T-helper 22 cell (primary cell): ENCODE measurements around the gene KLHL35.
"Not testable (repeated sequence)": the region's sequence is repeated elsewhere in the genome, so short reads cannot be mapped to it uniquely, and the experiment has no call there.

Source experiments
- DNase-seq: peaks from one replicate; pipeline ENCODE4 v3.0.0-alpha.2; 2020; ENCODE audit warnings: low read depth

The KLHL35 gene

DNA sequence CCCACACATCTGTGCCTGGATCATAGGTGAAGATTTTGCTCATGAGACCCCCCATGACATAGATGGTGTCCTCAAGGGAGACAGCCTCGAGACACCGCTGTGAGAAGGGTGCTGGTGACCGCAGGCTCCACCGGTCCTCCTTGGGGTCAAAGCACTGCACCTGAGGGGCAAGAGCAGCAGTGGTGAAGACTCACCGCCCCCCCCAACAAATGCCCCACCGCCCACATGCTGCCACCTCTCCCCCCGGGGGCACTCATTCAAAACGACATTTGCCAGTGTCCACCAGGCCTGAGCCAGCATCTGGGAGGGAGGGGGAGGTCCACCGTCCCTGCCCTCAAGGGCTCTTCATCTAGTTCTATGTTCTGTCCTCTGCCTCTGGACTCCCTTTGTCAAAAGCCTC lies 9.3 kb downstream of the KLHL35 start:
- no peak for DNase-seq

DNA sequence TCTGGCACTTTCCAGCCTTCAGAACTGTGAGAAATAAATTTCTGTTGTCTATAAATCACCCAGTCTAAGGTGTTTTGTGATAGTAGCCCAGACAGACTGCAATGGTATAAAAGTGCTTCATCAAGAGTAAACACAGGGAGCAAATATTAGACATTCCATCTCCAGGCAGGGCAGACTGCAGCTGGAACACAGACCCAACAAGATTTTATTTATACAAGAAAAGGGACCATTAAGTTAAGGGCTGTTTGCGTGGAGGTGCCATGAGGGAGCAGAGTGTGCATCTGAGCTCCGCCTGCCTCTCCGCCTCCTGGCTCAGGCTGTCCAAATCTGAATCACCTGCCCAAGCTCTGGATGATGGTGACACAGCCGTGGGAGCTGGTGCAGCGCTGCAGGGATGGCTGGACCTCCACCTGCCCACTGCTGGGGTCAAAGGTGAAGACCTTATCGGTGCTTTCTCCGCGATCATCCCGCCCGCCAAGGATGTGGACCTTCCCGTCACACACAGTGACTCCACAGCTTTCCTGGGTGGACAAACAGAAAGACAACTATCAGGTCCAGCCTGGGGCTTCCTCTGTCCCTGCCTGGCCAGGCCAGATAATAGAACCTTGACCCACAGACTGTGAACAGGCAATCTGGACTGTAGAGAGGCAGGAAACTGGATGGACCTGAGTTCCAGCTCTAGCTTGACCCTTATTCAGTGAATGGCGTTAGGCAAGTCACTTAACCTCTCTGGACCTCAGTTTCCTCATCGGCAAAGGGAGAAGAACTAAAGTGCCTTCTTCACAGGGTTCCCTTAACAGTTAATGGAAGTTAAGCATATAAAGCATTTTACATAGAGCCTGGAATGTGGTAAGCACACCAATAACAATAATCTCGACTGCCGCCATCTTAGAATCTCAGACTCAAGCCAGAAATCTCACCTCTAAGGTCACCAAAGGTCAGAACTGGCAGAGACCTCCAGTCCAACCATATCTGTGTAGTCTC lies 10.5 kb downstream of the KLHL35 start:
- no peak for DNase-seq

DNA sequence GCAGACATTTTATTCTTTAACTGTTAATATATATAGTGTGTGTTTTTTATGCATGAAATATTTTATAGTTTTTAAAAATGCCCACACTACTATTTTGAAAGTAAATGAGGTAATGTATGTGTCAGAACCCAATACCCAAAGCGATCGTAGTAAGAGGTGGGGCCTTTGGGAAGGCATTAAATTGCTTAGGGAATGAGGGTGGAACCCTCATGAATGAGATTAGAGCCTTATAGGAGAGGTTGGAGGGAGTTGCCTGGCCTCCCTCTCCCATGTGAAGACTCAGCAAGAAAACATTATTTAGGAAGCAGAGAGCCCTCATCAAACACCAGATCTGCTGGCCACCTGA lies 11.1 kb downstream of the KLHL35 start:
- DNase-seq = no peak

DNA sequence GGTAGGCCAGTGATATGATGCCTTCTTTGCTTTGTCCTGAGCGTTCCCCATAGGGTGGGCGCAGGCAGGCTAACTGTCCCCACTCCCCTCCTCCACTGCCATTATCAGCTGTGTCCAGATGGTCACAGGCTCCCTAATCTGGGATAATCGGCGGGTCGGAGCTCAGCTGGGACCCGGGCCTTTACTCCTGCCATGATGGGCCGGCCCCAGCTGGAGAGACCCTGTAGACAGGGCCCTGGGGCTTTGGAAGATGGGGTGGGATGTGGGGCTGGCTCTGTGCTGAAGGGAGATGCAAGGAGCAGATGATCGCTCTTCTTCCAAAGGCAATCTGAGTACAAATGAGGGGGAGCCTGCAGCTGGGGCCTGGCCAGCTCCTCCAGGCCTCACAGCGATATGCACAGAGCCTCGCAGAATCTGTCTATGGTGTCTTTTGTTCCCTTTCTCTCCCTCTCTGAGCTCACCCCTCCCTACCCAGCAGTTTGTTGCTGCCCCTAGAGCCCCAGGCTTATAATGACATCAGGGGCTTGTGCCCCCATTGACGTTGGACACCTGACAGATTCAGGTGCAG lies 11.9 kb downstream of the KLHL35 start:
- DNase-seq = no peak

DNA sequence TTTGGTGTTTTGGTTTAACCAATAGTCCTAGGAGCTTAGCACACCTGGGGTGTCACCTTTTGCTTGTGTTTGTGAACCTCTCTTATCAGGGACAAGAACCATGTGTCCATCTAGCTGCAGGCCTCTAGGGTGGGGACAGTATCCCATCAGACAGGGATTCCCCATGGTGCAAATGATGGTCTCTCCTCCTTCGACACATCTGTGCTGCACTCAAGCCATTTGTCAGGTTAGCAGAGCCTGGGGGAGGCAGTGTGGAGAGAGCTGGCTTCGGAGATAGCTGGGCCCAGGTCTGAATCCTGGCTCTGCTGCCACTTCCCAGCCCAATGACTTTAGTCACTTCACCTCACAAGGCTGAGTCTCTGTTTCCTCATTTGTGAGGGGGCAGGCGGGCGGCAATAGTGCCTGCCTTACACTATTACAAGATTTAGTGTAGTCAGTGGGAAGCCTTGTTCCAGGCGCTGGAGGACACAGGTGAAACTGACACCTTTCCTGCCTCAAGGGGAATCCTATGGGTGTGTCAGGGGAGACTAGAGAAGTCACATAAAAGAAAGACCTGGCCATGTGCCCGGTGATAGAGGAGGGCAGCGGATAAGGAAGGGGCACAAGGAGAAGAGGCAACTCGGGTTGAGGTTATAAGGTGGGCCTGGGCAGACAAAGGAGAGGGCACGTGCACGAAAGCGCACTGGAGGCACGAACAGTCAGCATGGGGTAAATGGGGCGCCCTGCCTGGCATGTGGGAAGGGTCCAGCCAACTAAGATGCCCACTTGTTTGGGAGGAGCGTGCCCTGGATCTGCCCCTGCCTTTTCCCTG lies 12.6 kb downstream of the KLHL35 start:
- DNase-seq = no peak

DNA sequence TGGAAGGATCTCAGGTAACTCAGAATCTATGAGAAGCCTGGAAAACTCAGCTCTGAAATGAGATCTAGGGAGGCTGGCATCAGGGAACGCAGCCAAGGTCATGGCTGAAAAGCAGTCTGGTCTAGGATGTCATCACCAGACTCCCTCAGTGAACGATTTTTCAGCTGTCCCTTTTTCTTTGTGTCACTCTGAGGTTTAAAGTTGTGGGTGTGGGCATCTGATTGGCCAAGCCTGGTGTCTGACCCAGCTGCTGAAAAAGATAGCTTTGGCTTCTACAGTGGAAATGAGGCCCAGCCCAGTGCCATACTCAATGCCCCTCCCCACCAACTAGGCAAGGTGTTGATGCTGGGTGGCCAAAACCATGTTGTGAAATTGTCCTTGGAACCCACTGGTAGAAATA lies 19.1 kb downstream of the KLHL35 start:
- no peak for DNase-seq

DNA sequence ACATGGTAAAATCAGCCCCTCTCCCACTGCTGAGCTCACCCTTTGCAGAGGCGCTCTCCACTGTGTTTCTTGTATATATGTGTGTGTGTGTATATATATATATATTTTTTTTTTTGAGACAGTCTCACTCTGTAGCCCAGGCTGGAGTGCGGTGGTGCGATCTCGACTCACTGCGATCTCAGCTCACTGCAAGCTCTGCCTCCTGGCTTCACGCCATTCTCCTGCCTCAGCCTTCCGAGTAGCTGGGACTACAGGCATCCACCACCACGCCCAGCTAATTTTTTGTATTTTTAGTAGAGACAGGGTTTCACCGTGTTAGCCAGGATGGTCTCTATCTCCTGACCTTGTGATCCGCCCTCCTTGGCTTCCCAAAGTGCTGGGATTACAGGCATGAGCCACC lies 19.9 kb downstream of the KLHL35 start:
- DNase-seq = not testable (repeated sequence)

DNA sequence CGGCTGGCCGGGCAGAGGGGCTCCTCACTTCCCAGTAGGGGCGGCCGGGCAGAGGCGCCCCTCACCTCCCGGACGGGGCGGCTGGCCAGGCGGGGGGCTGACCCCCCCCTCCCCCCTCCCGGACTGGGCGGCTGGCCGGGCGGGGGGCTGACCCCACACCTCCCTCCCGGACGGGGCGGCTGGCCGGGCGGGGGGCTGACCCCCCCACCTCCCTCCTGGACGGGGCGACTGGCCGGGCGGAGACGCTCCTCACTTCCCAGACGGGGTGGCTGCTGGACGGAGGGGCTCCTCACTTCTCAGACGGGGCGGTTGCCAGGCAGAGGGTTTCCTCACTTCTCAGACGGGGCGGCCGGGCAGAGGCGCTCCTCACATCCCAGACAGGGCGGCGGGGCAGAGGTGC lies 23.0 kb downstream of the KLHL35 start:
- DNase-seq = not testable (repeated sequence)

DNA sequence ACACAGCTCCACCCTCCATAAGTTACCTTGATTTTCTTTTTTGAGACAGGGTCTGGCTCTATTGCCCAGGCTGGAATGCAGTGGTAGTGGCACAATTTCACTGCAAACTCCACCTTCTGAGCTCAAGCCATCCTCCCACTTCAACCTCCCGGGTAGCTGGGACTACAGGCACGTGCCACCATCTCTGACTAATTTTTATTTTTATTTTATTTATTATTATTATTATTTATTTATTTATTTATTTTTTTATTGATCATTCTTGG lies 24.1 kb downstream of the KLHL35 start:
- DNase-seq = no peak

DNA sequence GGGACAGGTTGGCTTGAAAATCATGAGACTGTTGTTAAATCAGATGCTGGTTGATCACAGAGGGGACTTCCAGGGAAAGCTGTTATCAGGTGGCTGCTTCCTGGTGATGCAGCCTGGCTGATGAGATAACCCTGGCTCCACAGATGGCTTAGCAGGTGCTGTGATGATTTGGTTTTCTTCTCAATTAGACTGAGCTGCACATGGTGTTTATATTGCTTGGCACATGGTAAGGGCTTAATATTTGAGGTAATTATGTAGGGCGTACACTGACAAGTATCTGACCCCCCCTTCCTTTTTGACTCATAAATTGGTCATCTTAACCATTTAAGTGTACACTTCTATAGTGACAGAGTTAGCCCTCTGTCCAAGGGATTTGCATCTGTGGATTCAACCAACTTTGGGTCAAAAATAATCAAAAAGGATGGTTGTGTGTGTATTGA lies 26.6 kb downstream of the KLHL35 start:
- no peak for DNase-seq

DNA sequence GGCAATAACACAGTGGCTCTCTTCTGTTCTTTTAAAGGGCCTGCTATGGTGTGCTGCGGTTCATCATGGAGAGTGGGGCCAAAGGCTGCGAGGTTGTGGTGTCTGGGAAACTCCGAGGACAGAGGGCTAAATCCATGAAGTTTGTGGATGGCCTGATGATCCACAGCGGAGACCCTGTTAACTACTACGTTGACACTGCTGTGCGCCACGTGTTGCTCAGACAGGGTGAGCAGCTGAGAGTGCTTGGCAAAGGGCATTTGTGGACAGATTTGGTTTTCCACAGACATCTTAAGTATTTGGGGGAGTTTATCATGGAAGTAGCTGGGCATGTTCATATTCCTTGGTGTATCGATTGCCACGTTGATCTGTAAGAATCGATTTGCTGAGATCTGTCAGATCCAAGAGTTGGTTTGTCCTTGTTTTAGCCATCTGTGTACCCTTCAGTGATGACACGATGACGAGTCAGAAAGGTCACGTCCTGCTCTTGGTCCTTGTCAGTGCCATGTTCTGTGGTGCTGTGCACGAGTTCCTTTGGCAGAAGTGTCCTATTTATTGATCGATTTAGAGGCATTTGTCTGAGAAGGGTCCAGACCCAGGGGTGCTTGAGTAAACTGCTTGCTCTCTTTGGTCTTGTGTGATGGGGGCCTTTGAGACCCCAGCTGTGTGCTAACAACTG lies 28.9 kb downstream of the KLHL35 start:
- no peak for DNase-seq

DNA sequence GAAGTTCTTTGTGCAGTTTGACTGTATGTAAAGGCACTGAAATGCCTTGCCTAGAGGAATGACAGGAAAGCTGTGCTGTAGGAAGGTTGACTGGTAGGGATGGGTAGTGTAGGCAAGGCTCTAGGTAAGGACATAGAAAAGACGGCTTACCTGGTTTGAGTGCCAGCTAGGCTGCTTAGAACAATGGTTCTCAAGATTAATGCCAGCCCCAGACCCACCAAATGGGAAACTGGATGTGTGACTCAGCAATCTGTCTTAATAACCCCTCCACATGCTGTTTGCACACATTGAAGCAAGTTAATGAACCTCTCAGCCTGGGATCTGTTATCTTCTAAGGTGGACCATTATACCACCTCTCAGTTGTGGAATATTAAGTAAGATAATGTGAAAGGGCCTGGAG lies 30.0 kb downstream of the KLHL35 start:
- DNase-seq = no peak

DNA sequence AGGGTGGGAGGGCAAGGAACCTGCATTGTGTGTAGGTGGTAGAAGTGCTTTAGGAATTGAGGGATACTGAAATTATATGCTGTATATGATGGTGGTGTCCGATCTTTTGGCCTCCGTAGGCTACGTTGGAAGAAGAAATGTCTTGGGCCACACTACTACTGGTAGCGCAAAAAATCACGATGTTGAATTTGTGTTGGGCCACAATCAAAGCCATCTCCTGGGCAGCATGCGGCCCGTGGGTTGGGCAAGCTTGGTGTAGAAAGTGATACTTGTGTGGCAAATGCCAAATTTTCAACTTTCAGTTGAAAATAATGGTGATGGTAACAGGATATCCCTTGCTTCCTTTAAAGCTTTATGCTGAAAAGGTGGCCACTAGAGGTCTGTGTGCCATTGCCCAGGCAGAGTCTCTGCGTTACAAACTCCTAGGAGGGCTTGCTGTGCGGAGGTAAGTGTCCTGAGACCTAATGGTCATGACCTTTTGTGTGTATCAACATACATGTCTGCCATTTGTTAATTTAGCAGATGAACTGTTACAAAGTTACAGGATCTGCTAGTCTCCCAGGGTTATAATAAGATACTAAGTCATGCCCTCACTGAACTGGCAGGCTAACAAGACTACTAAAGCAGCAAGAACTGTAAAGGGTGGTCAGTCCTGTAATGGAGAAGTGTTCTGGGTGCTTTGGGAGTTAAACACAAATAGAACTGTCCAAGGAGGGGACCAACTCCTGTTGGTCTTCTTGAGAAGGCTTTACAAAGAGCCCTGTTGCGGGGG lies 30.8 kb downstream of the KLHL35 start:
- no peak for DNase-seq

DNA sequence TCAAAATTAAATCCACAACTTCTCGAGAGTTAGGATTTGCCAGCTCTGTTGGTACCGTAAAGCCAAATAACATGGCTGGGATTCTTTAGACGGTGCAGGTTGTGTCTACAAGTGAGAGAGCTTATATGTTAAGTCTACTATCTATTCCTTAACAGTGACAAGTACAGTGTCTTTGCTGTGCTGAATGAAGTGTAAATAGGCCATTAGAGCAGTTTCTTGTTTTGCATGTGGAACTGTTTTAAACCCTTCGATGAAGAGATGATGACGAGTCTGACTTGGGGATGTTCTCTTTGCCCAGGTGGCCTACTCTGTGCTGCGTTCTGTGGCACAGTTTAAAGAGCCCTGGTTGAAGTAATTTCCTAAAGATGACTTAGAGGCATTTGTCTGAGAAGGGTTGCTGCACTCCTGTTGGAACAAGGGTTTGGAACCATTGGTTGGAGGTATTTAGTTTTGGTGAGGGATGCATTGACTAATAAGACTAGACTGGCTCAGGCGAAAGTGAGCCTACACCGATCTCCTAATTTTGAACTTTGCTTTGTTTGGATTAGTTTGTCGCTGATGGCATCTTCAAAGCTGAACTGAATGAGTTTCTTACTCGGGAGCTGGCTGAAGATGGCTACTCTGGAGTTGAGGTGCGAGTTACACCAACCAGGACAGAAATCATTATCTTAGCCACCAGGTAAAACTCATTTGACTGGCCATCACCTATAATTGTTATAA lies 32.7 kb downstream of the KLHL35 start:
- no peak for DNase-seq

DNA sequence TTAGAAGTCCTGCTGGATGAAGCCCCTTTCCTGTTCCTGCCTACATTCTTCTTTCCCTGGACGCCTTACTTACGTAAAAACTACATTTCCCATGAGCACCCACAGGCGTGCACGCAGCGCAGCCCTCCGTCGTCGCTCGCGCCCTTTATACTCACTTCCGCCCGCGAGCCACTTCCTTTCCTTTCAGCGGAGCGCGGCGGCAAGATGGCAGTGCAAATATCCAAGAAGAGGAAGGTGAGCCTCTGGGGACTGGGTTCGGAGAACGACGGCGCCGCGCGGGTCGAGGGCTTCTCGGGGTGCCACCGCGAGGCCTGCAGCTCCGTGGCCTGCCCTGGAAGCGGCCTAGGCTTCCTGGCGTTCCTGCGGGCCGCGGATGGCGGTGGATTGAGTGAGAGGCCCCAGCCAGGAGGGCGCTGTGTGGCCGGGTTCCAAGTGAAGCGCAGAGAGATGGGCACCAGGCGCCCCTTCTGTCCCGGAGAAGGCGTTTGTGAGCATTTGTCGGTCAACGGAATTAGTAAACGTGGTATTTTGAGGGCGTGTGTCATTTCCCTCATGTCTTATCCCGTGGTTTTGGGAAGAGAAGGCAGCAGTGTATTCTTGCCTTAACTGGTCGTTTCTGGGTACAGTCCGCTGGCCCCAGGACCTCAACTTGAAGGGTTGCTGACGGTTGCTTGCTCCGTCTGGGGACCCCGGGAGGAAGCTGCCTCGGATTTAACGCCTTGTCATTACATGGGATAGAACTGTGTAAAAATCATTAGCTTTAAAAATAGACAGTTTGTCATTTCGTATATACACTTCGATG lies 33.5 kb downstream of the KLHL35 start, which contains the start of gene RPS3:
RPS3 (plus strand) TSS at position 175 of the 802 bp plus-strand sequence; CDS start at position 205, 30 bp downstream.
- peak; percentile 77 for DNase-seq

DNA sequence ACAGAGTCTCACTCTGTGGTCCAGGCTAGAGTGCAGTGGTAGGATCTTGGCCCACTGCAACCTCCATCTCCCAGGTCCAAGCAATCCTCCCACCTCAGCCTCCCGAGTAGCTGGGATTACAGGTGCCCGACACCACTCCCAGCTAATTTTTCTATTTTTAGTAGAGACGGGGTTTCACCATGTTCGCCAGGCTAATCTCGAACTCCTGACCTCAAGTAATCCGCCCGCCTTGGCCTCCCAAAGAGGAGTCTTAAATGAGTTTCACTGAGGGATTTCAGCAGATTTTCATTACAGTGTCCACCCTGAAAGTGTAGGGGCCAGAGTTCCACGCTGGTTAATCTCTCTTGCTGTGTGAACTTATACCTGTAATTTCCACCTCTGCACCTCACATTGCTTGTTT lies 34.1 kb downstream of the KLHL35 start:
- no peak for DNase-seq

DNA sequence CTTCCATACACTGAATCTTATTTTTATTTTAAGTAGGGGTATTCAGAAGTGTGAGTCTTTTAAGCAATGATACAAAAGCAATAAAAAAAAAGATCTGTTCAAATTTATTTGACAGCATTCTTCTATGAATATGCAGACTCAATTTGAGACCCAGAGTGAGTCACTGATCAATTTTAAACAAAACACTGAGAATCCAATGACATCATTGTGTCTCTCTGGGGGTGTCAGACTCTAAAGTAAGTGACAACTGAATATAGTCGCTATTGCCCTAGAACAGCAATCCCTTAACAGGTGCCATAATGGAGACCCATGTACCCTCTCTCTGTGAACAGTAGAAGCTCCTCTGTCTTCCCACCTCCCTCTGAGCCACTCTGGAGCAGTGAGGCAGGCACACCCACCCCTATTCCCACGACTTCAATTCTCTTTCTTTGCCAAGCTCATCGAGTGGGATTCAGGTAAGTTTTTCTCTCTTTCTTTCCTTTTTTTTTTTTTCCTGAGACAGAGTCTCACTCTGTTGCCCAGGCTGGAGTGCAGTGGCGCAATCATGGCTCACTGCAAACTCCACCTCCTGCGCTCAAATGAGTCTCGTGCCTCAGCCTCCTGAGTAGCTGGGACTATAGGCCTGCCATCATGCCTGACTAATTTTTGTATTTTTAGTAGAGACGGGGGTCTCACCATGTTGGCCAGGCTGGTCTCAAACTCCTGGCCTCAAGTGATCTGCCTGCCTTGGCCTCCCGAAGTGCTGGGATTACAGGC lies 38.7 kb downstream of the KLHL35 start:
- DNase-seq = no peak

DNA sequence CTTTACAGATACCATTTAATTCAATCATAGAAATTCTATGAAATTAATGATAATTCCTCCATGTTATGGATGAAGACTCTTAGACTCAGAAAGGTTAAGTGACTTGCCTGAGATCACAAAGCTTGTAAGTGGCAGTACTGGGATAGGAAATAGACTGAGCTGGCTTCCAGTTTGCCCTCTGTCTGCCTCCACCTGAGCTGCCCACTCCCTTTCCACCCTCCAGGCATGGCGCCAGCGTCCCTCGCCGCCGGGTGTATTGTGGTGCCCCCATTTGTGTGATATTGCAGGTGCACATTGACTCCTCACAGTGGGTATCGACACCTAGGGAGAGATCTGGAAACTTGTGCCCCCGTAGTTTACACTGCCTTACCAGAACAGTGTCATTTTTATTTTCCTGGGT lies 43.1 kb downstream of the KLHL35 start:
- DNase-seq = no peak

DNA sequence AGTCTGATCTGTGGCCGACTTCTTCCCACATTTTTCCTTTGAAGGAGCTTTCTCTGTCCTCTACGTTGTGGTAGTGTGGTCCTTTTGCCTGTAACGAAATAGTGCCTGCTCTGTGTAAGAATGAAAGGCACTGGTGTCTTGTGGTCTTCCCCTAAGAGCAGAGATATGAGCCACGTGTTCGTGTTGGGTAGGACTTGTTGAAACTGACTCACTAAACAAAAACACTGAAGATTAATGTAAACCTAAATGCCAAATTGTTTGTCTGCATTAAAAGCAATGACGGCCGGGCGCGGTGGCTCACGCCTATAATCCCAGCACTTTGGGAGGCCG lies 43.8 kb downstream of the KLHL35 start:
- no peak for DNase-seq
